ENCODE measurements around the gene CLASP1.

DNA sequence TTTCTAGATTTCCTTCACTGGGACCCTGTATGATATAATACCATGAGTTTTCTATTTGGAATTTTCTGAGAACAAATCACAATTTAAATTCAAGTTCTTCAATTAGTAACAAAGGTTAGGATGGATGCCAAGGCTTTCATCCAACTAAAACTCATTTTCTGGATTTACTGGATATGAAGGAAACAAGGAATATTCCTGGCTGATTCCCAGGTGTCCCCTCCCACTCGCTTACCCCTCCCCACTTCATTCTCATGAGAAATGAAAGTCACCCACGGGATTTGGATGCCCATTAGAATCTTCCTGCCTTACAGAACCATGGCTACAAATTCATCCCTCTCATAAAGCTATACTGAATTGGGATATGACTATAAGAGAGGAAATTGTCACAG, 78.6 kb downstream of the CLASP1 start:
- TF ChIP-seq POLR2A (IDR thresholded peaks at IDR 0.05): no peak
- TF ChIP-seq, protein P1, sequence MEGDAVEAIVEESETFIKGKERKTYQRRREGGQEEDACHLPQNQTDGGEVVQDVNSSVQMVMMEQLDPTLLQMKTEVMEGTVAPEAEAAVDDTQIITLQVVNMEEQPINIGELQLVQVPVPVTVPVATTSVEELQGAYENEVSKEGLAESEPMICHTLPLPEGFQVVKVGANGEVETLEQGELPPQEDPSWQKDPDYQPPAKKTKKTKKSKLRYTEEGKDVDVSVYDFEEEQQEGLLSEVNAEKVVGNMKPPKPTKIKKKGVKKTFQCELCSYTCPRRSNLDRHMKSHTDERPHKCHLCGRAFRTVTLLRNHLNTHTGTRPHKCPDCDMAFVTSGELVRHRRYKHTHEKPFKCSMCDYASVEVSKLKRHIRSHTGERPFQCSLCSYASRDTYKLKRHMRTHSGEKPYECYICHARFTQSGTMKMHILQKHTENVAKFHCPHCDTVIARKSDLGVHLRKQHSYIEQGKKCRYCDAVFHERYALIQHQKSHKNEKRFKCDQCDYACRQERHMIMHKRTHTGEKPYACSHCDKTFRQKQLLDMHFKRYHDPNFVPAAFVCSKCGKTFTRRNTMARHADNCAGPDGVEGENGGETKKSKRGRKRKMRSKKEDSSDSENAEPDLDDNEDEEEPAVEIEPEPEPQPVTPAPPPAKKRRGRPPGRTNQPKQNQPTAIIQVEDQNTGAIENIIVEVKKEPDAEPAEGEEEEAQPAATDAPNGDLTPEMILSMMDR (IDR thresholded peaks at IDR 0.05): no peak
